GM19023 (cell line): ENCODE results near the gene JHY.

Experiments
- ATAC-seq: cut with Tn5 transposase; IDR thresholded peaks from one replicate; pipeline ENCODE4 v1.9.1; 2021; ENCODE audit warnings: mild to moderate bottlenecking, moderate library complexity; ENCODE audit not compliant: unreplicated experiment

Gene JHY

GRCh38 chr11:122869622-122870021 lies 12.9 kb upstream of the JHY start:
- ATAC-seq: no peak

- no peak for ATAC-seq
Observed at GRCh38 chr11:122871302-122871701, 11.3 kb upstream of the JHY start.

- no peak for ATAC-seq
Observed at GRCh38 chr11:122872046-122872445, 10.5 kb upstream of the JHY start.

GRCh38 chr11:122874991-122875390 lies 7.6 kb upstream of the JHY start:
- no peak for ATAC-seq

GRCh38 chr11:122877732-122878131 lies 4.8 kb upstream of the JHY start:
- ATAC-seq: no peak

- ATAC-seq: no peak
Observed at GRCh38 chr11:122879785-122880184, 2.8 kb upstream of the JHY start.

GRCh38 chr11:122882857-122883645 lies 492 bp downstream of the JHY start:
- no peak for ATAC-seq

GRCh38 chr11:122883646-122883979 lies 1.1 kb downstream of the JHY start:
- ATAC-seq: no peak

GRCh38 chr11:122888162-122888561 lies 5.6 kb downstream of the JHY start:
- ATAC-seq: no peak

- no peak for ATAC-seq
Observed at GRCh38 chr11:122893131-122893530, 10.6 kb downstream of the JHY start.

- no peak for ATAC-seq
Observed at GRCh38 chr11:122895563-122895962, 13.0 kb downstream of the JHY start.

GRCh38 chr11:122897606-122898210 lies 15.1 kb downstream of the JHY start:
- ATAC-seq: no peak

GRCh38 chr11:122898799-122899198 lies 16.2 kb downstream of the JHY start:
- no peak for ATAC-seq

GRCh38 chr11:122900587-122901202 lies 18.1 kb downstream of the JHY start:
- ATAC-seq: no peak

GRCh38 chr11:122902951-122903350 lies 20.4 kb downstream of the JHY start:
- no peak for ATAC-seq

GRCh38 chr11:122910775-122911174 lies 28.2 kb downstream of the JHY start:
- no peak for ATAC-seq

- no peak for ATAC-seq
Observed at GRCh38 chr11:122917311-122917710, 34.8 kb downstream of the JHY start.

GRCh38 chr11:122918734-122919133 lies 36.2 kb downstream of the JHY start:
- no peak for ATAC-seq

GRCh38 chr11:122920579-122920978 lies 38.0 kb downstream of the JHY start:
- ATAC-seq: no peak

GRCh38 chr11:122922893-122923292 lies 40.3 kb downstream of the JHY start:
- no peak for ATAC-seq

GRCh38 chr11:122923302-122923701 lies 40.7 kb downstream of the JHY start:
- no peak for ATAC-seq

- no peak for ATAC-seq
Observed at GRCh38 chr11:122931510-122931909, 49.0 kb downstream of the JHY start.
